LNCaP clone FGC (cell line): ENCODE data around the gene CLDN9.

Experiments
- DNase-seq: peaks from one replicate; pipeline ENCODE4 v3.0.0-alpha.2; 2011; ENCODE audit warnings: low read depth
- H3K4me3 ChIP-seq: 2 replicates; pipeline ENCODE4 v1.5.1; 2011; ENCODE audit warnings: mild to moderate bottlenecking, low read depth, low read length, control low read depth
- CTCF ChIP-seq: IDR thresholded peaks from 2 replicates; pipeline ENCODE4 v1.5.1; 2012; ENCODE audit warnings: mild to moderate bottlenecking; ENCODE audit not compliant: control insufficient read depth, insufficient read depth; ENCODE audit errors: extremely low read depth

The CLDN9 gene

GRCh38 chr16:2970563-2970962 is 42.2 kb upstream of the CLDN9 start:
- peak overlapping the region; percentile 74 for H3K4me3 ChIP-seq
- no peak for DNase-seq
- TF ChIP-seq CTCF = no peak

- no peak for DNase-seq
- H3K4me3 ChIP-seq = no peak overlapping the region
- TF ChIP-seq CTCF = no peak
Measured at GRCh38 chr16:2971134-2971984, 41.4 kb upstream of the CLDN9 start.

GRCh38 chr16:2971985-2972784 is 40.5 kb upstream of the CLDN9 start:
- no peak for TF ChIP-seq CTCF
- DNase-seq = no peak
- no peak overlapping the region for H3K4me3 ChIP-seq

GRCh38 chr16:2973093-2973492 is 39.6 kb upstream of the CLDN9 start:
- no peak overlapping the region for H3K4me3 ChIP-seq
- TF ChIP-seq CTCF = no peak
- no peak for DNase-seq

- no peak for TF ChIP-seq CTCF
- H3K4me3 ChIP-seq = no peak overlapping the region
- DNase-seq = no peak
Measured at GRCh38 chr16:2973605-2974318, 39.0 kb upstream of the CLDN9 start.

GRCh38 chr16:2974319-2975056 is 38.2 kb upstream of the CLDN9 start:
- TF ChIP-seq CTCF = no peak
- no peak for DNase-seq
- no peak overlapping the region for H3K4me3 ChIP-seq
